ENCODE data around the gene FANCC.

DNA sequence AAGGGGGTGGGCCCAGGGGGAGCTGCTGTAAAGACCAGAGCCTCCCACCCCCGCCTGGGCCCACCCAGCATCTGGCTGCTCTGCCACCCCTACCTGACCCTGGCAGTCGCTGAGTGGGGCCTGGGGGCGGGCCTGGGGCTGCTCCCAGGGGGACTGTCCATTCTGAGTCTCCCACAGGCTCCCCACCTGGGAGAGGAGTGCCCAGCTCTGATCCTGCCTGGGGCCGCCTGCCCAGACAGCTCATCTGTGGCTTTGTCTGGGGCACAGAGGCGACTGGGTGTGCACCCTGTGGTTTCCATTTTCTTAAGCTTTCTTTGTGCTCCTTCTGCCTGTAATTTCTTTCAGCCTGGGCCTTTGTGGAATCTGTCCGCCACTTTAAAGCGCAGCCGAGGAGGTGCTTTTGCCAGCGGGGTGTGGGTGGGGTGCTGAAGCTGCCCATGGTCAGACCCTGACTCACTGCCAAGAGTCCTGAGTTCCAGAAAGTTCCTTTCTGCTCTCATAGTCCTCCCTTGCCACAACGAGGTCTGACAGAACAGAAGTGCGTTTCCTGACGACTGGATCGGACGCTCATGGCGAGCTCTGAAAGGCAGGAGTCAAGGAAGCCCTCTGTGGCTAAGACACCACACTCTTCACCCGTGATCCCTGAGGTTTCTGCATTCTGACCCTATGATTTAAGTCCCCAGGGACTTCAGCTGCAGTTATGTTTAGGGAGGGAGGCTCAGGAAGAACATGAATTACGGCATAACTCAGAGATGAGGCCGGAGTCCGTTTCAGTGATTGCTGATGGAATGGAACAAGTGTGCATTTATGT, 225.0 kb downstream of the FANCC start:
- TF ChIP-seq, protein P1, sequence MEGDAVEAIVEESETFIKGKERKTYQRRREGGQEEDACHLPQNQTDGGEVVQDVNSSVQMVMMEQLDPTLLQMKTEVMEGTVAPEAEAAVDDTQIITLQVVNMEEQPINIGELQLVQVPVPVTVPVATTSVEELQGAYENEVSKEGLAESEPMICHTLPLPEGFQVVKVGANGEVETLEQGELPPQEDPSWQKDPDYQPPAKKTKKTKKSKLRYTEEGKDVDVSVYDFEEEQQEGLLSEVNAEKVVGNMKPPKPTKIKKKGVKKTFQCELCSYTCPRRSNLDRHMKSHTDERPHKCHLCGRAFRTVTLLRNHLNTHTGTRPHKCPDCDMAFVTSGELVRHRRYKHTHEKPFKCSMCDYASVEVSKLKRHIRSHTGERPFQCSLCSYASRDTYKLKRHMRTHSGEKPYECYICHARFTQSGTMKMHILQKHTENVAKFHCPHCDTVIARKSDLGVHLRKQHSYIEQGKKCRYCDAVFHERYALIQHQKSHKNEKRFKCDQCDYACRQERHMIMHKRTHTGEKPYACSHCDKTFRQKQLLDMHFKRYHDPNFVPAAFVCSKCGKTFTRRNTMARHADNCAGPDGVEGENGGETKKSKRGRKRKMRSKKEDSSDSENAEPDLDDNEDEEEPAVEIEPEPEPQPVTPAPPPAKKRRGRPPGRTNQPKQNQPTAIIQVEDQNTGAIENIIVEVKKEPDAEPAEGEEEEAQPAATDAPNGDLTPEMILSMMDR (IDR thresholded peaks at IDR 0.05; ENCODE audit: insufficient read depth, low read depth, low read length) = no peak
- no peak for TF ChIP-seq EZH2 (IDR thresholded peaks at IDR 0.05; ENCODE audit: insufficient read depth, low read length)
